H9 (cell line): ENCODE measurements around the gene LMO1. TPM values are rescaled to one million over a fixed set of nuclear protein-coding genes. Genes with fewer than 3 reads are reported as not detected.

Experiments
- DNase-seq: peaks from one replicate; pipeline ENCODE4 v3.0.0-alpha.2; 2017
- H2AFZ ChIP-seq: one replicate; pipeline ENCODE4 v1.6.1; 2013; ENCODE audit warnings: mild to moderate bottlenecking, low read length, control low read depth, moderate library complexity
- H2AK5ac ChIP-seq: 2 replicates; pipeline ENCODE4 v1.6.1; 2013; ENCODE audit warnings: low read length, control low read depth, mixed read lengths; ENCODE audit not compliant: insufficient read length
- H2BK120ac ChIP-seq: one replicate; pipeline ENCODE4 v1.6.1; 2013; ENCODE audit warnings: low read depth, mild to moderate bottlenecking, low read length, control low read depth, inconsistent platforms; ENCODE audit not compliant: poor library complexity, severe bottlenecking
- H2BK12ac ChIP-seq: 2 replicates; pipeline ENCODE4 v1.6.1; 2013; ENCODE audit warnings: low read length, control low read depth, mixed read lengths, low read depth; ENCODE audit not compliant: insufficient read length
- H2BK15ac ChIP-seq: 2 replicates; pipeline ENCODE4 v1.6.1; 2013; ENCODE audit warnings: low read depth, low read length, control low read depth
- H2BK20ac ChIP-seq: one replicate; pipeline ENCODE4 v1.6.1; 2013; ENCODE audit warnings: low read depth, mild to moderate bottlenecking, low read length, control low read depth, inconsistent platforms; ENCODE audit not compliant: poor library complexity, severe bottlenecking
- H2BK5ac ChIP-seq: 2 replicates; pipeline ENCODE4 v1.6.1; 2013; ENCODE audit warnings: low read length, control low read depth, mixed read lengths; ENCODE audit not compliant: insufficient read length
- H3K14ac ChIP-seq: 2 replicates; pipeline ENCODE4 v1.6.1; 2013; ENCODE audit warnings: low read length, control low read depth; ENCODE audit not compliant: insufficient read depth
- H3K18ac ChIP-seq: 2 replicates; pipeline ENCODE4 v1.6.1; 2013; ENCODE audit warnings: low read depth, mild to moderate bottlenecking, mixed read lengths, low read length, control low read depth; ENCODE audit not compliant: insufficient read length
- H3K23ac ChIP-seq: 2 replicates; pipeline ENCODE4 v1.6.1; 2013; ENCODE audit warnings: low read length, control low read depth, mixed read lengths, low read depth; ENCODE audit not compliant: insufficient read length
- H3K23me2 ChIP-seq: 2 replicates; pipeline ENCODE4 v1.6.1; 2013; ENCODE audit warnings: low read depth, mild to moderate bottlenecking, mixed read lengths, low read length, control low read depth; ENCODE audit not compliant: insufficient read length, poor library complexity, severe bottlenecking
- H3K27ac ChIP-seq: 2 replicates; pipeline ENCODE4 v1.5.1; 2013; ENCODE audit warnings: low read length, control low read depth, mixed read lengths, low read depth; ENCODE audit not compliant: insufficient read length
- H3K27me3 ChIP-seq: 2 replicates; pipeline ENCODE4 v1.6.1; 2013; ENCODE audit warnings: low read length, control low read depth, inconsistent platforms; ENCODE audit not compliant: insufficient read depth
- H3K4ac ChIP-seq: 2 replicates; pipeline ENCODE4 v1.6.1; 2013; ENCODE audit warnings: low read depth, mild to moderate bottlenecking, control low read depth, inconsistent platforms, low read length, moderate library complexity
- H3K4me1 ChIP-seq: 2 replicates; pipeline ENCODE4 v1.6.1; 2013; ENCODE audit warnings: low read length, control low read depth, inconsistent platforms; ENCODE audit not compliant: insufficient read depth
- H3K4me2 ChIP-seq: 2 replicates; pipeline ENCODE4 v1.6.1; 2013; ENCODE audit warnings: low read length, control low read depth, mixed read lengths; ENCODE audit not compliant: insufficient read length, insufficient read depth
- H3K56ac ChIP-seq: 2 replicates; pipeline ENCODE4 v1.6.1; 2013; ENCODE audit warnings: low read depth, mild to moderate bottlenecking, mixed read lengths, low read length, control low read depth; ENCODE audit not compliant: insufficient read length
- H3K79me1 ChIP-seq: 2 replicates; pipeline ENCODE4 v1.6.1; 2013; ENCODE audit warnings: low read depth, mild to moderate bottlenecking, moderate library complexity, low read length, control low read depth, inconsistent platforms; ENCODE audit not compliant: insufficient read depth, poor library complexity, severe bottlenecking
- H3K79me2 ChIP-seq: 2 replicates; pipeline ENCODE4 v1.6.1; 2013; ENCODE audit warnings: low read length, control low read depth, inconsistent platforms; ENCODE audit not compliant: insufficient read depth
- H3K9ac ChIP-seq: 2 replicates; pipeline ENCODE4 v1.6.1; 2013; ENCODE audit warnings: low read length, control low read depth, mixed read lengths; ENCODE audit not compliant: insufficient read length; ENCODE audit errors: extremely low read depth
- H3K9me3 ChIP-seq: one replicate; pipeline ENCODE4 v1.6.1; 2013; ENCODE audit warnings: low read depth, low read length, inconsistent platforms; ENCODE audit not compliant: control insufficient read depth
- H3T11ph ChIP-seq: one replicate; pipeline ENCODE4 v1.6.1; 2013; ENCODE audit warnings: mild to moderate bottlenecking, low read length, control low read depth, inconsistent platforms
- H4K20me1 ChIP-seq: one replicate; pipeline ENCODE4 v1.6.1; 2013; ENCODE audit not compliant: control insufficient read depth, insufficient read length, insufficient read depth
- H4K5ac ChIP-seq: 2 replicates; pipeline ENCODE4 v1.6.1; 2013; ENCODE audit warnings: low read depth, mild to moderate bottlenecking, mixed read lengths, low read length, control low read depth; ENCODE audit not compliant: insufficient read length
- H4K8ac ChIP-seq: replicated peaks from 2 replicates; pipeline ENCODE4 v1.6.1; 2013; ENCODE audit warnings: low read length, control low read depth, mixed read lengths, low read depth; ENCODE audit not compliant: insufficient read length
- H4K91ac ChIP-seq: 2 replicates; pipeline ENCODE4 v1.6.1; 2013; ENCODE audit warnings: low read depth, mild to moderate bottlenecking, moderate library complexity, mixed read lengths, low read length, control low read depth; ENCODE audit not compliant: insufficient read length
- H3K27ac Mint-ChIP-seq, 3 experiments: 2 replicates in 2 of 3; 3 replicates in 1 of 3; pipeline ENCODE4 v1.8.0; 2020 to 2021; ENCODE audit warnings: mixed read lengths in 3 of 3, mild to moderate bottlenecking in 1 of 3, moderate library complexity in 1 of 3
- H3K27me3 Mint-ChIP-seq: 2 replicates; pipeline ENCODE4 v1.8.0; 2021; ENCODE audit warnings: low read depth, mild to moderate bottlenecking, moderate library complexity, mixed read lengths
- H3K36me3 Mint-ChIP-seq, 3 experiments: 2 replicates in 2 of 3; 3 replicates in 1 of 3; pipeline ENCODE4 v1.8.0; 2020 to 2021; ENCODE audit warnings: low read depth in 3 of 3, mixed read lengths in 3 of 3; ENCODE audit not compliant: insufficient read depth in 1 of 3
- H3K4me1 Mint-ChIP-seq, 2 experiments: 2 replicates each; pipeline ENCODE4 v1.8.0; 2020; ENCODE audit warnings: mixed read lengths in 2 of 2
- H3K4me3 Mint-ChIP-seq, 2 experiments: 2 replicates in 1 of 2; 3 replicates in 1 of 2; pipeline ENCODE4 v1.8.0; 2020 to 2021; ENCODE audit warnings: mild to moderate bottlenecking in 2 of 2, mixed read lengths in 2 of 2, moderate library complexity in 1 of 2
- H3K9me3 Mint-ChIP-seq, 2 experiments: 2 replicates in 1 of 2; 3 replicates in 1 of 2; pipeline ENCODE4 v1.8.0; 2020; ENCODE audit warnings: mild to moderate bottlenecking in 2 of 2, mixed read lengths in 2 of 2, moderate library complexity in 1 of 2
- CTCF ChIP-seq: fragments of 200-600 bp; sonication (generic); conservative IDR thresholded peaks from 3 replicates; pipeline ENCODE4 v1.8.0; 2021; ENCODE audit warnings: antibody characterized with exemption, mild to moderate bottlenecking
- WGBS: extraction: QIAGEN DNeasy Blood & Tissue Kit; methylation state at CpG from one replicate; pipeline ENCODE4 v1.1.7; 2013; ENCODE audit warnings: missing lambda C conversion rate, low lambda C conversion rate, mixed read lengths; ENCODE audit not compliant: insufficient read length; ENCODE audit errors: extremely low coverage; 5-methylcytosine and 5-hydroxymethylcytosine counted together
- total RNA-seq: library from RNA; stranded (reverse); gene quantifications from 2 replicates; pipeline ENCODE4 v1.2.1, GENCODE V29; 2021

LMO1 gene
- total RNA-seq, 1 experiment from 2014 or later, result 0.50 TPM

GRCh38 chr11:8222820-8223512 lies 40.7 kb downstream of the LMO1 start:
- Histone ChIP-seq H3K18ac (no peak overlapping the region), H3K23me2 (no peaks in the 10 kb centered on the region), H4K91ac (no peak overlapping the region), H3K9me3 (no peaks in the 10 kb centered on the region), H3K79me1 (no peaks in the 10 kb centered on the region), H2BK12ac (no peak overlapping the region), H3K79me2 (no peaks in the 10 kb centered on the region), H3T11ph (no peak overlapping the region), H3K56ac (no peak overlapping the region), H3K27me3 (no peaks in the 10 kb centered on the region), H4K5ac (no peak overlapping the region), H2BK5ac (no peak overlapping the region), H3K14ac (no peak overlapping the region), H4K8ac (no peak overlapping the region), H3K4ac (no peak overlapping the region), H2AFZ (no peak overlapping the region), H2BK20ac (no peak overlapping the region), H3K27ac (no peak overlapping the region), H3K9ac (no peak overlapping the region), H4K20me1 (no peaks in the 10 kb centered on the region), H2BK120ac (no peak overlapping the region), H3K4me1 (no peaks in the 10 kb centered on the region), H2BK15ac (no peak overlapping the region), H3K23ac (no peak overlapping the region), H2AK5ac (no peak overlapping the region), H3K4me2 (no peak overlapping the region)
- Mint-ChIP-seq H3K27ac (no peak overlapping the region), H3K9me3 (no peaks in the 10 kb centered on the region), H3K4me3 (no peak overlapping the region), H3K4me1 (peaks cover 24 to 33% of the 10 kb centered on the region in 2 experiments), H3K27me3 (peaks cover 9% of the 10 kb centered on the region), H3K36me3 (no peaks in the 10 kb centered on the region)
- TF ChIP-seq CTCF, result no peak
- no peak for DNase-seq
- no CpG with 5 or more reads among the region's 6 CpGs for WGBS
